H9 (cell line): ENCODE data around the gene TEX44. TPM values are rescaled to one million over a fixed set of nuclear protein-coding genes. Genes with fewer than 3 reads are reported as not detected.
A peak's percentile ranks its signal among the peaks of the same experiment; 100 is the strongest.

ENCODE experiments used
- DNase-seq: peaks from one replicate; pipeline ENCODE4 v3.0.0-alpha.2; 2017
- H2AFZ ChIP-seq: one replicate; pipeline ENCODE4 v1.6.1; 2013; ENCODE audit warnings: mild to moderate bottlenecking, low read length, control low read depth, moderate library complexity
- H2AK5ac ChIP-seq: 2 replicates; pipeline ENCODE4 v1.6.1; 2013; ENCODE audit warnings: low read length, control low read depth, mixed read lengths; ENCODE audit not compliant: insufficient read length
- H2BK120ac ChIP-seq: one replicate; pipeline ENCODE4 v1.6.1; 2013; ENCODE audit warnings: low read depth, mild to moderate bottlenecking, low read length, control low read depth, inconsistent platforms; ENCODE audit not compliant: poor library complexity, severe bottlenecking
- H2BK12ac ChIP-seq: 2 replicates; pipeline ENCODE4 v1.6.1; 2013; ENCODE audit warnings: low read length, control low read depth, mixed read lengths, low read depth; ENCODE audit not compliant: insufficient read length
- H2BK15ac ChIP-seq: 2 replicates; pipeline ENCODE4 v1.6.1; 2013; ENCODE audit warnings: low read depth, low read length, control low read depth
- H2BK20ac ChIP-seq: one replicate; pipeline ENCODE4 v1.6.1; 2013; ENCODE audit warnings: low read depth, mild to moderate bottlenecking, low read length, control low read depth, inconsistent platforms; ENCODE audit not compliant: poor library complexity, severe bottlenecking
- H2BK5ac ChIP-seq: 2 replicates; pipeline ENCODE4 v1.6.1; 2013; ENCODE audit warnings: low read length, control low read depth, mixed read lengths; ENCODE audit not compliant: insufficient read length
- H3K14ac ChIP-seq: 2 replicates; pipeline ENCODE4 v1.6.1; 2013; ENCODE audit warnings: low read length, control low read depth; ENCODE audit not compliant: insufficient read depth
- H3K18ac ChIP-seq: 2 replicates; pipeline ENCODE4 v1.6.1; 2013; ENCODE audit warnings: low read depth, mild to moderate bottlenecking, mixed read lengths, low read length, control low read depth; ENCODE audit not compliant: insufficient read length
- H3K23ac ChIP-seq: 2 replicates; pipeline ENCODE4 v1.6.1; 2013; ENCODE audit warnings: low read length, control low read depth, mixed read lengths, low read depth; ENCODE audit not compliant: insufficient read length
- H3K23me2 ChIP-seq: 2 replicates; pipeline ENCODE4 v1.6.1; 2013; ENCODE audit warnings: low read depth, mild to moderate bottlenecking, mixed read lengths, low read length, control low read depth; ENCODE audit not compliant: insufficient read length, poor library complexity, severe bottlenecking
- H3K27ac ChIP-seq: 2 replicates; pipeline ENCODE4 v1.5.1; 2013; ENCODE audit warnings: low read length, control low read depth, mixed read lengths, low read depth; ENCODE audit not compliant: insufficient read length
- H3K27me3 ChIP-seq: 2 replicates; pipeline ENCODE4 v1.6.1; 2013; ENCODE audit warnings: low read length, control low read depth, inconsistent platforms; ENCODE audit not compliant: insufficient read depth
- H3K4ac ChIP-seq: 2 replicates; pipeline ENCODE4 v1.6.1; 2013; ENCODE audit warnings: low read depth, mild to moderate bottlenecking, control low read depth, inconsistent platforms, low read length, moderate library complexity
- H3K4me1 ChIP-seq: 2 replicates; pipeline ENCODE4 v1.6.1; 2013; ENCODE audit warnings: low read length, control low read depth, inconsistent platforms; ENCODE audit not compliant: insufficient read depth
- H3K4me2 ChIP-seq: 2 replicates; pipeline ENCODE4 v1.6.1; 2013; ENCODE audit warnings: low read length, control low read depth, mixed read lengths; ENCODE audit not compliant: insufficient read length, insufficient read depth
- H3K56ac ChIP-seq: 2 replicates; pipeline ENCODE4 v1.6.1; 2013; ENCODE audit warnings: low read depth, mild to moderate bottlenecking, mixed read lengths, low read length, control low read depth; ENCODE audit not compliant: insufficient read length
- H3K79me1 ChIP-seq: 2 replicates; pipeline ENCODE4 v1.6.1; 2013; ENCODE audit warnings: low read depth, mild to moderate bottlenecking, moderate library complexity, low read length, control low read depth, inconsistent platforms; ENCODE audit not compliant: insufficient read depth, poor library complexity, severe bottlenecking
- H3K79me2 ChIP-seq: 2 replicates; pipeline ENCODE4 v1.6.1; 2013; ENCODE audit warnings: low read length, control low read depth, inconsistent platforms; ENCODE audit not compliant: insufficient read depth
- H3K9ac ChIP-seq: 2 replicates; pipeline ENCODE4 v1.6.1; 2013; ENCODE audit warnings: low read length, control low read depth, mixed read lengths; ENCODE audit not compliant: insufficient read length; ENCODE audit errors: extremely low read depth
- H3K9me3 ChIP-seq: one replicate; pipeline ENCODE4 v1.6.1; 2013; ENCODE audit warnings: low read depth, low read length, inconsistent platforms; ENCODE audit not compliant: control insufficient read depth
- H3T11ph ChIP-seq: one replicate; pipeline ENCODE4 v1.6.1; 2013; ENCODE audit warnings: mild to moderate bottlenecking, low read length, control low read depth, inconsistent platforms
- H4K20me1 ChIP-seq: one replicate; pipeline ENCODE4 v1.6.1; 2013; ENCODE audit not compliant: control insufficient read depth, insufficient read length, insufficient read depth
- H4K5ac ChIP-seq: 2 replicates; pipeline ENCODE4 v1.6.1; 2013; ENCODE audit warnings: low read depth, mild to moderate bottlenecking, mixed read lengths, low read length, control low read depth; ENCODE audit not compliant: insufficient read length
- H4K8ac ChIP-seq: replicated peaks from 2 replicates; pipeline ENCODE4 v1.6.1; 2013; ENCODE audit warnings: low read length, control low read depth, mixed read lengths, low read depth; ENCODE audit not compliant: insufficient read length
- H4K91ac ChIP-seq: 2 replicates; pipeline ENCODE4 v1.6.1; 2013; ENCODE audit warnings: low read depth, mild to moderate bottlenecking, moderate library complexity, mixed read lengths, low read length, control low read depth; ENCODE audit not compliant: insufficient read length
- H3K27ac Mint-ChIP-seq, 3 experiments: 2 replicates in 2 of 3; 3 replicates in 1 of 3; pipeline ENCODE4 v1.8.0; 2020 to 2021; ENCODE audit warnings: mixed read lengths in 3 of 3, mild to moderate bottlenecking in 1 of 3, moderate library complexity in 1 of 3
- H3K27me3 Mint-ChIP-seq: 2 replicates; pipeline ENCODE4 v1.8.0; 2021; ENCODE audit warnings: low read depth, mild to moderate bottlenecking, moderate library complexity, mixed read lengths
- H3K36me3 Mint-ChIP-seq, 3 experiments: 2 replicates in 2 of 3; 3 replicates in 1 of 3; pipeline ENCODE4 v1.8.0; 2020 to 2021; ENCODE audit warnings: low read depth in 3 of 3, mixed read lengths in 3 of 3; ENCODE audit not compliant: insufficient read depth in 1 of 3
- H3K4me1 Mint-ChIP-seq, 2 experiments: 2 replicates each; pipeline ENCODE4 v1.8.0; 2020; ENCODE audit warnings: mixed read lengths in 2 of 2
- H3K4me3 Mint-ChIP-seq, 2 experiments: 2 replicates in 1 of 2; 3 replicates in 1 of 2; pipeline ENCODE4 v1.8.0; 2020 to 2021; ENCODE audit warnings: mild to moderate bottlenecking in 2 of 2, mixed read lengths in 2 of 2, moderate library complexity in 1 of 2
- H3K9me3 Mint-ChIP-seq, 2 experiments: 2 replicates in 1 of 2; 3 replicates in 1 of 2; pipeline ENCODE4 v1.8.0; 2020; ENCODE audit warnings: mild to moderate bottlenecking in 2 of 2, mixed read lengths in 2 of 2, moderate library complexity in 1 of 2
- WGBS: extraction: QIAGEN DNeasy Blood & Tissue Kit; methylation state at CpG from one replicate; pipeline ENCODE4 v1.1.7; 2013; ENCODE audit warnings: missing lambda C conversion rate, low lambda C conversion rate, mixed read lengths; ENCODE audit not compliant: insufficient read length; ENCODE audit errors: extremely low coverage; 5-methylcytosine and 5-hydroxymethylcytosine counted together
- total RNA-seq: library from RNA; stranded (reverse); gene quantifications from 2 replicates; pipeline ENCODE4 v1.2.1, GENCODE V29; 2021
- TF ChIP-seq, protein P1 (sequence below): fragments of 200-600 bp; sonication (generic); conservative IDR thresholded peaks from 3 replicates; pipeline ENCODE4 v1.8.0; 2021; ENCODE audit warnings: antibody characterized with exemption, mild to moderate bottlenecking

TEX44 gene
- total RNA-seq, 1 experiment from 2014 or later: not detected

DNA sequence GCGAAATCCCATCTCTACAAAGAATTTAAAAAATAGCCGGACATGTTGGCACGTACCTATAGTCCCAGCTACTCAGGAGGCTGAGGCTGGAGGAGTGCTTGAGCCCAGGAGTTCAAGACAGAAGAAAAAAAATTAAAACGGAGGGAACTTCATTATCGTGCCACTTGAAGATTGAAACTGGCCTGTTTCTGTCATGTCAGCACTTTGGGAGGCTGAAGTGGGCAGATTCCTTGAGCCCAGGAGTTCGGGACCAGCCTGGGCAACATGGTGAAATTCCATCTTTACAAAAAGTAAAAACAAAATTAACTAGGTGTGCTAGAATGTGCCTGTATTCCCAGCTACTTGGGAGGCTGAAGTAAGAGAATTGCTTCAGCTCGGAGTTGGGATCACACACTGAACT lies 3.0 kb upstream of the TEX44 start:
- Mint-ChIP-seq H3K27ac (0 out of 7 replicates have a peak overlapping the region, but pooled peaks of 1 of the 3 experiments have one; percentile 22), H3K36me3 (no peaks in the 10 kb centered on the region; a peak in 1 of 7 replicates), H3K9me3 (no peaks in the 10 kb centered on the region), H3K4me3 (no peak overlapping the region), H3K27me3 (no peaks in the 10 kb centered on the region), H3K4me1 (peaks cover 10 to 21% of the 10 kb centered on the region in 2 experiments)
- H3K4ac ChIP-seq: no peak overlapping the region
- H3T11ph ChIP-seq: no peak overlapping the region
- no peak for DNase-seq
- H4K5ac ChIP-seq: no peak overlapping the region
- H2BK5ac ChIP-seq: no peak overlapping the region
- no peaks in the 10 kb centered on the region for H3K4me1 ChIP-seq
- H2BK20ac ChIP-seq: no peak overlapping the region
- WGBS: no CpG with 5 or more reads among the region's 7 CpGs
- H2BK12ac ChIP-seq: no peak overlapping the region
- H3K9ac ChIP-seq: no peak overlapping the region
- no peak overlapping the region for H2BK120ac ChIP-seq
- no peak overlapping the region for H2AFZ ChIP-seq
- no peak overlapping the region for H4K8ac ChIP-seq
- no peak overlapping the region for H3K4me2 ChIP-seq
- H3K79me1 ChIP-seq: no peaks in the 10 kb centered on the region
- H3K79me2 ChIP-seq: no peaks in the 10 kb centered on the region
- H2AK5ac ChIP-seq: no peak overlapping the region
- H3K27me3 ChIP-seq: no peaks in the 10 kb centered on the region
- no peak overlapping the region for H3K27ac ChIP-seq
- H4K91ac ChIP-seq: no peak overlapping the region
- no peak overlapping the region for H3K23ac ChIP-seq
- no peak overlapping the region for H2BK15ac ChIP-seq
- H3K18ac ChIP-seq: no peak overlapping the region
- no peaks in the 10 kb centered on the region for H4K20me1 ChIP-seq
- H3K14ac ChIP-seq: no peak overlapping the region
- no peak overlapping the region for H3K56ac ChIP-seq
- TF ChIP-seq, protein P1, sequence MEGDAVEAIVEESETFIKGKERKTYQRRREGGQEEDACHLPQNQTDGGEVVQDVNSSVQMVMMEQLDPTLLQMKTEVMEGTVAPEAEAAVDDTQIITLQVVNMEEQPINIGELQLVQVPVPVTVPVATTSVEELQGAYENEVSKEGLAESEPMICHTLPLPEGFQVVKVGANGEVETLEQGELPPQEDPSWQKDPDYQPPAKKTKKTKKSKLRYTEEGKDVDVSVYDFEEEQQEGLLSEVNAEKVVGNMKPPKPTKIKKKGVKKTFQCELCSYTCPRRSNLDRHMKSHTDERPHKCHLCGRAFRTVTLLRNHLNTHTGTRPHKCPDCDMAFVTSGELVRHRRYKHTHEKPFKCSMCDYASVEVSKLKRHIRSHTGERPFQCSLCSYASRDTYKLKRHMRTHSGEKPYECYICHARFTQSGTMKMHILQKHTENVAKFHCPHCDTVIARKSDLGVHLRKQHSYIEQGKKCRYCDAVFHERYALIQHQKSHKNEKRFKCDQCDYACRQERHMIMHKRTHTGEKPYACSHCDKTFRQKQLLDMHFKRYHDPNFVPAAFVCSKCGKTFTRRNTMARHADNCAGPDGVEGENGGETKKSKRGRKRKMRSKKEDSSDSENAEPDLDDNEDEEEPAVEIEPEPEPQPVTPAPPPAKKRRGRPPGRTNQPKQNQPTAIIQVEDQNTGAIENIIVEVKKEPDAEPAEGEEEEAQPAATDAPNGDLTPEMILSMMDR: no peak
- no peaks in the 10 kb centered on the region for H3K9me3 ChIP-seq
- no peaks in the 10 kb centered on the region for H3K23me2 ChIP-seq
